ENCODE measurements around the gene PRPF19. TPM values are rescaled to one million over a fixed set of nuclear protein-coding genes. Genes with fewer than 3 reads are reported as not detected.

PRPF19 gene
- total and polyA plus RNA-seq, 2 donors (not counting 1 experiment from before 2014, with no cell fraction given): 32.6 to 37.7 TPM

DNA sequence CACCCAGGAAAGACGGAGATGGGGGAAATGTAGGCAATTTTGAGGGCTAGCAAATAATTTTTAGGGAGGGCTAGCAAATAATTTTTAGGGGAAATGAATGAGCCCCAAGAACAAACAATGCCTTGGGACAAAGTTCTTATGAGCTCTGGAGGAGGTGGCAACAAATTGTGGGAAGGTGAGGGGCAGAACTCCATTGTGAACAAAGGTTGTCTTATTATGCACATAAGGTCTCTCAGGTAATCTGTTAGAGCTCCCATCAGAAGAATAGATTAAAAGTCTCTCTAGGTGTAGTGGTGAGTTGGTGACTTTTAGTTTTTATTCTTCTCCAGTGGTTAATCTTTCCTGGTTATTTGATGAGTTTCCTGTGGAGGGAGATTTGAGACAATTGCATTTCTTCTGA lies 2.4 kb upstream of the PRPF19 start:
- no peaks in the 10 kb centered on the region for H4K20me1 ChIP-seq (ENCODE audit: control insufficient read depth, extremely low read depth, insufficient read depth, low read length)
- H3K27me3 ChIP-seq (ENCODE audit: control insufficient read depth, insufficient read depth, low read length): peaks cover 14% of the 10 kb centered on the region
- H3K79me2 ChIP-seq (ENCODE audit: control insufficient read depth, insufficient read depth, low read length): peaks cover 22% of the 10 kb centered on the region
- H3K4me1 ChIP-seq (ENCODE audit: control insufficient read depth, extremely low read depth, insufficient read depth, low read length): peaks cover 3% of the 10 kb centered on the region
- no peaks in the 10 kb centered on the region for H3K9me3 ChIP-seq (ENCODE audit: control insufficient read depth, insufficient read depth, low read depth, low read length)
- H3K36me3 ChIP-seq (ENCODE audit: control insufficient read depth, insufficient read depth, low read length): no peaks in the 10 kb centered on the region
- TF ChIP-seq EZH2 (IDR thresholded peaks at IDR 0.05; ENCODE audit: low read length, missing control alignments): no peak
- TF ChIP-seq, protein P1, sequence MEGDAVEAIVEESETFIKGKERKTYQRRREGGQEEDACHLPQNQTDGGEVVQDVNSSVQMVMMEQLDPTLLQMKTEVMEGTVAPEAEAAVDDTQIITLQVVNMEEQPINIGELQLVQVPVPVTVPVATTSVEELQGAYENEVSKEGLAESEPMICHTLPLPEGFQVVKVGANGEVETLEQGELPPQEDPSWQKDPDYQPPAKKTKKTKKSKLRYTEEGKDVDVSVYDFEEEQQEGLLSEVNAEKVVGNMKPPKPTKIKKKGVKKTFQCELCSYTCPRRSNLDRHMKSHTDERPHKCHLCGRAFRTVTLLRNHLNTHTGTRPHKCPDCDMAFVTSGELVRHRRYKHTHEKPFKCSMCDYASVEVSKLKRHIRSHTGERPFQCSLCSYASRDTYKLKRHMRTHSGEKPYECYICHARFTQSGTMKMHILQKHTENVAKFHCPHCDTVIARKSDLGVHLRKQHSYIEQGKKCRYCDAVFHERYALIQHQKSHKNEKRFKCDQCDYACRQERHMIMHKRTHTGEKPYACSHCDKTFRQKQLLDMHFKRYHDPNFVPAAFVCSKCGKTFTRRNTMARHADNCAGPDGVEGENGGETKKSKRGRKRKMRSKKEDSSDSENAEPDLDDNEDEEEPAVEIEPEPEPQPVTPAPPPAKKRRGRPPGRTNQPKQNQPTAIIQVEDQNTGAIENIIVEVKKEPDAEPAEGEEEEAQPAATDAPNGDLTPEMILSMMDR (conservative IDR thresholded peaks at IDR 0.05 in 1 of 2, IDR thresholded peaks at IDR 0.05 in 1 of 2; ENCODE audit: low read depth in 1 of 2, low read length in 2 of 2): no peak
- no peak overlapping the region for H3K4me3 ChIP-seq (replicated peaks in 1 of 4; ENCODE audit: control extremely low read depth in 1 of 4, insufficient read depth in 1 of 4, low read depth in 3 of 4, low read length in 4 of 4)
- H2AFZ ChIP-seq (ENCODE audit: low read length): no peak overlapping the region
- H3K9ac ChIP-seq (ENCODE audit: insufficient read depth, low read length): no peak overlapping the region
- no peak overlapping the region for H3K4me2 ChIP-seq (ENCODE audit: extremely low read depth, insufficient read depth, low read length)
- H3K27ac ChIP-seq (ENCODE audit: insufficient read depth, low read length): no peak overlapping the region
- no peak for DNase-seq (ENCODE audit: low read depth in 2 of 2)

DNA sequence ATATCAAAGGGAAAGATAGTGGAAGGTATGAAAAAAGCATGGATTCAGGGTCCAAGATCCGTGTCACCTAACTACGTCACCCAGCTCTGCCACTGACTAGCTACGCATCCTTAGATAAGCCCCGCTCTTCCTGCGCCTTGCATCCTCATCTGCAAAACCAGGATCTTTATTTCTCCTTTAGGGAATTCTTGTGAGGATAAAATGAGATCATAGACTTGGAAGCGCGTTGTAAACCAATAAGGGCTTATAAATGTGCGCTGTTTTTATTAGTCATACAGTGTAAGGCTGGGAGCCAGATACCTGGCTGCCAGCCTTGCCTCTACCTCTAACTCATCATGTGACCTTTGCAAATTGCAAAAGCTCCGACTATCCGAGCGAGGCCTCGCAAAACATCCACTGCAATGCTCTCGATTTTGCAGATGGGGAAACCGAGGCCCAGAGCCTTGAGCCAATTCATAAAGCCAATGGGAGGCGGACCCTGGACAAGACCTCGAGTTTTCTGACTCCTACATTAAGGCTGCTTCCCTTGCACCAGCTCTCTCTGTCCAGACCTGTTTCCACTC lies 753 bp downstream of the PRPF19 start:
- peak overlapping the region; percentile 92 for H3K9ac ChIP-seq (ENCODE audit: insufficient read depth, low read length)
- peaks cover 3% of the 10 kb centered on the region for H3K4me1 ChIP-seq (ENCODE audit: control insufficient read depth, extremely low read depth, insufficient read depth, low read length)
- peaks cover 32% of the 10 kb centered on the region for H3K79me2 ChIP-seq (ENCODE audit: control insufficient read depth, insufficient read depth, low read length)
- H3K27ac ChIP-seq (ENCODE audit: insufficient read depth, low read length): peak overlapping the region; percentile 87
- peak; percentile 33 to 75 for DNase-seq (ENCODE audit: low read depth in 2 of 2)
- peaks cover 2% of the 10 kb centered on the region for H3K36me3 ChIP-seq (ENCODE audit: control insufficient read depth, insufficient read depth, low read length)
- no peaks in the 10 kb centered on the region for H4K20me1 ChIP-seq (ENCODE audit: control insufficient read depth, extremely low read depth, insufficient read depth, low read length)
- peaks cover 4% of the 10 kb centered on the region for H3K27me3 ChIP-seq (ENCODE audit: control insufficient read depth, insufficient read depth, low read length)
- no peaks in the 10 kb centered on the region for H3K9me3 ChIP-seq (ENCODE audit: control insufficient read depth, insufficient read depth, low read depth, low read length)
- TF ChIP-seq, protein P1 (conservative IDR thresholded peaks at IDR 0.05 in 1 of 2, IDR thresholded peaks at IDR 0.05 in 1 of 2; ENCODE audit: low read depth in 1 of 2, low read length in 2 of 2): no peak
- no peak for TF ChIP-seq EZH2 (IDR thresholded peaks at IDR 0.05; ENCODE audit: low read length, missing control alignments)
- H3K4me3 ChIP-seq (replicated peaks in 1 of 4; ENCODE audit: control extremely low read depth in 1 of 4, insufficient read depth in 1 of 4, low read depth in 3 of 4, low read length in 4 of 4): peak overlapping the region; percentile 85 to 97 (median 96)
- peak overlapping the region; percentile 71 for H3K4me2 ChIP-seq (ENCODE audit: extremely low read depth, insufficient read depth, low read length)
- peak overlapping the region; percentile 29 for H2AFZ ChIP-seq (ENCODE audit: low read length)

DNA sequence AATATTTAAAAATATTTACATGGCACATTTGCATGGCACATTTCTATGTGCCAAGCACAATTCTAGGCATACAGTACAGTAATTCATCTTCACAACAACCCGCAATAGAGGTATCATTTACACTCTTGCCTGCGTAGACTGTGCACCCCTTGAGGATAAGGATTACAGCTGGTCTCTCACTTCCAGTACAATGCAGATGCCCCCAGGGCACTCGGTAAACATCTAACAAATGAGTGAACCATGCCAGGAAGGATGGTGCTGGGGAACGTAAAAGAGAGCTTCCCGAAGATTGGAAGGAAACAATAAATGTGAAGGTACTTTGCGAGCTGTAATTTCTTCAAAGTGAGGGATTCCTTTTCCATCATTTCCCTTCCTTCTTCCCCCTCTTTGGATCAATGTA lies 1.3 kb downstream of the PRPF19 start:
- H3K9me3 ChIP-seq (ENCODE audit: control insufficient read depth, insufficient read depth, low read depth, low read length): no peaks in the 10 kb centered on the region
- DNase-seq (ENCODE audit: low read depth in 2 of 2): no peak
- peaks cover 32% of the 10 kb centered on the region for H3K79me2 ChIP-seq (ENCODE audit: control insufficient read depth, insufficient read depth, low read length)
- H3K27ac ChIP-seq (ENCODE audit: insufficient read depth, low read length): peak overlapping the region; percentile 87
- peaks cover under 1% of the 10 kb centered on the region for H3K27me3 ChIP-seq (ENCODE audit: control insufficient read depth, insufficient read depth, low read length)
- peaks cover 4% of the 10 kb centered on the region for H3K36me3 ChIP-seq (ENCODE audit: control insufficient read depth, insufficient read depth, low read length)
- peak overlapping the region; percentile 11 for H3K9ac ChIP-seq (ENCODE audit: insufficient read depth, low read length)
- peak overlapping the region; percentile 71 for H3K4me2 ChIP-seq (ENCODE audit: extremely low read depth, insufficient read depth, low read length)
- no peak overlapping the region for H2AFZ ChIP-seq (ENCODE audit: low read length)
- TF ChIP-seq, protein P1 (conservative IDR thresholded peaks at IDR 0.05 in 1 of 2, IDR thresholded peaks at IDR 0.05 in 1 of 2; ENCODE audit: low read depth in 1 of 2, low read length in 2 of 2): no peak
- no peak for TF ChIP-seq EZH2 (IDR thresholded peaks at IDR 0.05; ENCODE audit: low read length, missing control alignments)
- H4K20me1 ChIP-seq (ENCODE audit: control insufficient read depth, extremely low read depth, insufficient read depth, low read length): no peaks in the 10 kb centered on the region
- peak overlapping the region; percentile 85 to 97 (median 96) for H3K4me3 ChIP-seq (replicated peaks in 1 of 4; ENCODE audit: control extremely low read depth in 1 of 4, insufficient read depth in 1 of 4, low read depth in 3 of 4, low read length in 4 of 4)
- H3K4me1 ChIP-seq (ENCODE audit: control insufficient read depth, extremely low read depth, insufficient read depth, low read length): peaks cover 3% of the 10 kb centered on the region

Measured in fibroblast of lung (primary cell).